HepG2 (cell line): ENCODE data around the gene AKAP8L. TPM values are rescaled to one million over a fixed set of nuclear protein-coding genes. Genes with fewer than 3 reads are reported as not detected.
A peak's percentile ranks its signal among the peaks of the same experiment; 100 is the strongest.

Experiments
- ATAC-seq: fragments of 200-7000 bp; cut with Tn5 transposase; 3 replicates; pipeline ENCODE4 v1.9.1; 2020; ENCODE audit warnings: mild to moderate bottlenecking, moderate library complexity
- BruUV-seq: library from RNA; stranded (reverse); fragments of 400-500 nt; replicated peaks from 2 replicates; lab custom pipeline; 2021; lab: Mats Ljungman, UMichigan
- CTCF ChIA-PET: fragments of 300-600 bp; formaldehyde crosslinking; extraction: SDS; loops from one replicate; lab custom pipeline; 2021; ENCODE audit warnings: low total read pairs, inconsistent platforms, low intra/inter-chr PET ratio; lab: Yijun Ruan, JAX
- POLR2A ChIA-PET: fragments of 350-600 bp; sonication (Branson Sonifier 250); formaldehyde crosslinking; loops from one replicate; lab custom pipeline; 2020; ENCODE audit warnings: antibody characterized with exemption, inconsistent platforms; lab: Yijun Ruan, JAX
- DNase-seq: peaks from one replicate; pipeline ENCODE4 v3.0.0-alpha.2; 2015; ENCODE audit warnings: low spot score
- FAIRE-seq: peaks from 3 replicates; lab custom pipeline; 2011; peaks lifted over from hg19 to GRCh38; lab: Jason Lieb, UNC
- H2AFZ ChIP-seq: one replicate; pipeline ENCODE4 v1.6.1; 2011; ENCODE audit warnings: low read length, inconsistent platforms
- H3K27ac ChIP-seq: fragments of 300-600 bp; 3 replicates; pipeline ENCODE4 v1.8.0; 2011; ENCODE audit warnings: mixed run types, mild to moderate bottlenecking, mixed read lengths, low read length, inconsistent platforms; ENCODE audit not compliant: insufficient read depth; ENCODE audit errors: extremely low read length
- H3K27me3 ChIP-seq, 2 experiments: fragments of 200-600 bp in 1 of 2; 2 replicates in 1 of 2; 3 replicates in 1 of 2; pipeline versions ENCODE4 v1.6.0 to v1.8.0; 2011; ENCODE audit warnings: low read length in 2 of 2, mild to moderate bottlenecking in 2 of 2, moderate library complexity in 2 of 2, inconsistent platforms in 1 of 2; ENCODE audit not compliant: insufficient read depth in 2 of 2, control insufficient read depth in 1 of 2
- H3K36me3 ChIP-seq, 2 experiments: fragments of 200-600 bp in 1 of 2; replicated peaks in 1 of 2; 2 replicates in 1 of 2; 3 replicates in 1 of 2; pipeline versions ENCODE4 v1.5.1 to v1.8.0; 2011; ENCODE audit warnings: low read length in 2 of 2, inconsistent platforms in 1 of 2; ENCODE audit not compliant: insufficient read depth in 2 of 2, control insufficient read depth in 1 of 2
- H3K4me1 ChIP-seq: 2 replicates; pipeline ENCODE4 v1.5.1; 2012; ENCODE audit warnings: low read length, inconsistent platforms; ENCODE audit not compliant: insufficient read depth
- H3K4me2 ChIP-seq: 2 replicates; pipeline ENCODE4 v1.6.0; 2011; ENCODE audit warnings: low read depth, low read length, inconsistent platforms
- H3K4me3 ChIP-seq, 3 experiments: fragments of 200-600 bp in 1 of 3; sonication (generic), shearing (Covaris generic) in 1 of 3; replicated peaks in 1 of 3; 2 replicates each; pipeline ENCODE4 v1.5.1; 2011 to 2016; ENCODE audit warnings: low read length in 3 of 3, inconsistent platforms in 2 of 3, low read depth in 2 of 3, mild to moderate bottlenecking in 2 of 3, control low read depth in 1 of 3, mixed read lengths in 1 of 3; ENCODE audit not compliant: insufficient read depth in 1 of 3
- H3K79me2 ChIP-seq: one replicate; pipeline ENCODE4 v1.6.1; 2011; ENCODE audit warnings: low read length, inconsistent platforms; ENCODE audit not compliant: insufficient read depth
- H3K9ac ChIP-seq: 2 replicates; pipeline ENCODE4 v1.6.0; 2011; ENCODE audit warnings: mild to moderate bottlenecking, low read depth, low read length, inconsistent platforms; ENCODE audit not compliant: insufficient read depth
- H3K9me3 ChIP-seq: 2 replicates; pipeline ENCODE4 v1.5.1; 2012; ENCODE audit warnings: mild to moderate bottlenecking, low read length
- H4K20me1 ChIP-seq: 2 replicates; pipeline ENCODE4 v1.6.0; 2011; ENCODE audit warnings: inconsistent platforms, mild to moderate bottlenecking, low read length, moderate library complexity; ENCODE audit not compliant: insufficient read depth
- AGO2 ChIP-seq: fragments of 200-400 bp; formaldehyde crosslinking; optimal IDR thresholded peaks from 2 replicates; pipeline ENCODE3; 2017; ENCODE audit warnings: mild to moderate bottlenecking, low read depth, low read length, moderate library complexity
- HNRNPK ChIP-seq: fragments of 200-400 bp; formaldehyde crosslinking; IDR thresholded peaks from 2 replicates; pipeline ENCODE4 v1.6.1; 2018; ENCODE audit warnings: low read length, low read depth, moderate library complexity, mild to moderate bottlenecking; ENCODE audit not compliant: poor library complexity, severe bottlenecking
- RBFOX2 ChIP-seq: fragments of 200-400 bp; formaldehyde crosslinking; IDR thresholded peaks from 2 replicates; pipeline ENCODE4 v1.6.1; 2017; ENCODE audit warnings: low read depth, mild to moderate bottlenecking, low read length
- SKI ChIP-seq: fragments of 450-650 bp; IDR thresholded peaks from one replicate; pipeline ENCODE4 v1.6.1; 2018; ENCODE audit warnings: mild to moderate bottlenecking; ENCODE audit not compliant: partially characterized antibody
- YEATS2 ChIP-seq: sonication (generic); formaldehyde crosslinking; IDR thresholded peaks from 2 replicates; pipeline ENCODE4 v1.4.0; 2020; ENCODE audit warnings: missing genetic modification reagents, borderline replicate concordance
- ZBTB26 ChIP-seq: IDR thresholded peaks from 2 replicates; pipeline ENCODE4 v1.6.1; 2016; ENCODE audit warnings: missing compliant biosample characterization, missing genetic modification reagents, borderline replicate concordance
- WGBS: methylation state at CpG from one replicate; pipeline ENCODE4 v1.1.6; 2017; ENCODE audit warnings: low lambda C conversion rate; 5-methylcytosine and 5-hydroxymethylcytosine counted together
- in situ Hi-C: cut with HindIII; loops from 2 replicates; pipeline ENCODE4 v1.10.0; 2017; ENCODE audit warnings: low pct_unique_long_range_greater_than_20kb; ENCODE audit not compliant: extremely low pct_ligation_motif_present
- intact Hi-C: fragments of 100-400 bp; cut with micrococcal nuclease; formaldehyde crosslinking; loops from one replicate; pipeline ENCODE4 v1.10.0; 2022; ENCODE audit not compliant: unreplicated experiment
- polyA plus RNA-seq, 8 experiments: library from polyadenylated mRNA; depleted of rRNA in 3 of 8; stranded (reverse) in 7 of 8; unstranded in 1 of 8; fragments of >200 nt; fragmentation: Illumina TruSeq in 4 of 8; extraction: Trizol in 4 of 8; gene quantifications; 2 replicates each; pipeline versions ENCODE4 v1.2.1 to v1.2.3, GENCODE V29; 2011 to 2016; ENCODE audit warnings: low read depth in 4 of 8, missing spikeins in 1 of 8, mixed read lengths in 1 of 8; ENCODE audit not compliant: insufficient read depth in 1 of 8
- total RNA-seq, 5 experiments: library from RNA; depleted of rRNA; stranded (reverse); fragments of >200 nt; fragmentation: Illumina TruSeq; extraction: Trizol; gene quantifications; 2 replicates each; pipeline ENCODE4 v1.2.3, GENCODE V29; 2016; ENCODE audit warnings: low read depth in 1 of 5
- TF ChIP-seq, protein P1 (sequence below): sonication (generic); formaldehyde crosslinking; IDR thresholded peaks from 2 replicates; pipeline ENCODE4 v1.4.0; 2020; ENCODE audit warnings: missing genetic modification reagents

The AKAP8L gene
- total and polyA plus RNA-seq, 2 of the 13 experiments (the other 11 are each of a cell fraction or from before 2014, with no cell fraction given): 48.2 to 49.6 TPM

DNA sequence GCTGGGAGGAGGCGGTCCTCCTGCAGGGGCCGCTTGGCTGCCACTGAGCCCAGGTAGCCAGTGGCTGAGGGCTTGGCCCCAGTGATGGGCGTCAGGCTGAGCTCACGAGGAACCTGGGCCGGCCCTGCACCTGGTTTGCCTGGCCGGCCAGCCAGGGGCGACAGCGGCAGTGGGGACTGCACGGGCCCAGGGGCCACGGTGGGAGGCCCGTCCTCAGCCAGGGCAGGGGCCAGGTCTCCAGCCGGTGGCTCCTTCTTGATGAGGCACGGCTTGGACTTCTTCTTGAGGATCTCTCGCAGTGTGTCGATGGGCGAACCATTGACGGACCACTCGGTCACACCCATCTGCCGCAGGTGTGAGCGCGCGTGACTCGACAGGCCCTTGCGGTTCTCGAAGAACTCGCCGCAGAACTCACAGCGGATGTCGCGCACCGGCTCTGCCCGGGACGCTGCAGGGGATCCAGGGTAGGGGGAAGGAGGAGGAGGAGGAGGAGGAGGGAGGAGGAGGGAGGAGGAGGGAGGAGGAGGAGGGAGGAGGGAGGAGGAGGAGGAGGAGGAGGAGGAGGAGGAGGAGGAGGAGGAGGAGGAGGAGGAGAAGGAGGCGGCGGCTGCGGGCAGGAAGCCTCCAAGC lies 6.6 kb upstream of the AKAP8L start:
- Histone ChIP-seq H3K4me3 (no peak overlapping the region), H3K4me1 (peaks cover 3% of the 10 kb centered on the region), H3K9me3 (no peaks in the 10 kb centered on the region; the same call in 1 of the 2 replicates), H4K20me1 (no peaks in the 10 kb centered on the region)
- no TSS peak for BruUV-seq
- POLR2A ChIA-PET: no interaction called here
- TF ChIP-seq, protein P1, sequence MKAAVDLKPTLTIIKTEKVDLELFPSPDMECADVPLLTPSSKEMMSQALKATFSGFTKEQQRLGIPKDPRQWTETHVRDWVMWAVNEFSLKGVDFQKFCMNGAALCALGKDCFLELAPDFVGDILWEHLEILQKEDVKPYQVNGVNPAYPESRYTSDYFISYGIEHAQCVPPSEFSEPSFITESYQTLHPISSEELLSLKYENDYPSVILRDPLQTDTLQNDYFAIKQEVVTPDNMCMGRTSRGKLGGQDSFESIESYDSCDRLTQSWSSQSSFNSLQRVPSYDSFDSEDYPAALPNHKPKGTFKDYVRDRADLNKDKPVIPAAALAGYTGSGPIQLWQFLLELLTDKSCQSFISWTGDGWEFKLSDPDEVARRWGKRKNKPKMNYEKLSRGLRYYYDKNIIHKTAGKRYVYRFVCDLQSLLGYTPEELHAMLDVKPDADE (CRISPR knock-in tag): no peak
- TF ChIP-seq HNRNPK: peak; percentile 46
- TF ChIP-seq, all 625 proteins: peak for 1
- no peak for ATAC-seq
- no peak for FAIRE-seq
- DNase-seq: no peak
- peaks cover 7% of the 10 kb centered on the region for H3K79me2 ChIP-seq
- in situ Hi-C loops (loop anchor here (10.0 kb wide), 1 partner anchor 129 kb away; no protein-coding TSS in a partner anchor), intact Hi-C loops (no loop called here)
- WGBS: 96% methylated on average over 32 of the region's 36 CpGs
- no peaks in the 10 kb centered on the region; a peak in 1 of 5 replicates for H3K27me3 ChIP-seq
- H3K36me3 ChIP-seq: peaks cover 31 to 42% of the 10 kb centered on the region in 2 experiments; a peak in 4 of 5 replicates
- no peak overlapping the region for H3K4me2 ChIP-seq
- H2AFZ ChIP-seq: no peak overlapping the region
- no peak overlapping the region for H3K27ac ChIP-seq
- H3K9ac ChIP-seq: no peak overlapping the region
- CTCF ChIA-PET: no interaction called here

GRCh38 chr19:15424692-15425272 lies 6.0 kb upstream of the AKAP8L start:
- no peak overlapping the region for H3K9ac ChIP-seq
- H3K9me3 ChIP-seq: no peaks in the 10 kb centered on the region; the same call in 1 of the 2 replicates
- no peak overlapping the region for H3K4me2 ChIP-seq
- H2AFZ ChIP-seq: no peak overlapping the region
- TF ChIP-seq RBFOX2 (peak; percentile 41; the same call in 1 of the 2 replicates), ZBTB26 (no peak), SKI (no peak), YEATS2 (CRISPR knock-in tag) (no peak), AGO2 (peak; percentile 75)
- ATAC-seq: no peak
- H3K4me3 ChIP-seq: no peak overlapping the region
- H3K27me3 ChIP-seq: no peaks in the 10 kb centered on the region; a peak in 1 of 5 replicates
- DNase-seq: no peak
- intact Hi-C loops (no loop called here), in situ Hi-C loops (loop anchor here (10.0 kb wide), 1 partner anchor 130 kb away; no protein-coding TSS in a partner anchor)
- H3K79me2 ChIP-seq: peaks cover 3% of the 10 kb centered on the region
- POLR2A ChIA-PET: interaction anchor here (0.6 kb wide), 1 partner anchor 20 kb away, joined by 3 read pairs; no protein-coding TSS in a partner anchor
- H3K4me1 ChIP-seq: no peaks in the 10 kb centered on the region
- H4K20me1 ChIP-seq: no peaks in the 10 kb centered on the region
- no peak overlapping the region for H3K27ac ChIP-seq
- no TSS peak for BruUV-seq
- FAIRE-seq: no peak
- CTCF ChIA-PET: no interaction called here
- peaks cover 31 to 42% of the 10 kb centered on the region in 2 experiments; a peak in 4 of 5 replicates for H3K36me3 ChIP-seq
- WGBS: over 99% methylated on average over 19 of the region's 38 CpGs
